ENCODE data around the gene MIS12. TPM values are rescaled to one million over a fixed set of nuclear protein-coding genes. Genes with fewer than 3 reads are reported as not detected.

The MIS12 gene
- total and polyA plus RNA-seq, 9 of the 15 experiments (the other 6 are each of a cell fraction or from before 2014, with no cell fraction given), result 13.5 to 31.9 (median 25.5) TPM

- TF ChIP-seq ZBTB40 (IDR thresholded peaks at IDR 0.05), result peak; percentile 89
- TF ChIP-seq ZBTB40 (CRISPR knock-in tag; IDR thresholded peaks at IDR 0.05), result no peak
- TF ChIP-seq REST (IDR thresholded peaks at IDR 0.05; ENCODE audit: borderline replicate concordance), result peak; percentile 76
- TF ChIP-seq REST (CRISPR knock-in tag; IDR thresholded peaks at IDR 0.05; ENCODE audit: low read depth), result peak; percentile 76; the same call in 1 of the 2 replicates
- no peak for TF ChIP-seq POLR2B (IDR thresholded peaks at IDR 0.05; ENCODE audit: low read depth, partially characterized antibody)
- TF ChIP-seq GTF2E2 (tag; IDR thresholded peaks at IDR 0.05), result no peak
- TF ChIP-seq ZNF830 (CRISPR knock-in tag; IDR thresholded peaks at IDR 0.05), result no peak
- no peak for TF ChIP-seq ZNF785 (CRISPR knock-in tag; IDR thresholded peaks at IDR 0.05)
- peak; percentile 61 for TF ChIP-seq MEIS2 (IDR thresholded peaks at IDR 0.05; ENCODE audit: partially characterized antibody)
- TF ChIP-seq CREBBP (IDR thresholded peaks at IDR 0.05; ENCODE audit: low read depth, low read length), result no peak
- TF ChIP-seq MTA3 (IDR thresholded peaks at IDR 0.05; ENCODE audit: borderline replicate concordance), result peak; percentile 60; the same call in 1 of the 2 replicates
These were observed 47.5 kb upstream of the MIS12 start, which contains the start of gene C1QBP (continued) for GRCh38 chr17:5438716-5439445.

All from K562 (cell line).